GM12875 (cell line): ENCODE results near the gene RNF113A.
"Not testable (repeated sequence)": the region's sequence is repeated elsewhere in the genome, so short reads cannot be mapped to it uniquely, and the experiment has no call there.

ENCODE experiments used
- H3K4me3 ChIP-seq: one replicate; pipeline ENCODE4 v1.5.1; 2011; ENCODE audit warnings: low read depth, low read length, control low read depth
- CTCF ChIP-seq: IDR thresholded peaks from 2 replicates; pipeline ENCODE4 v1.5.1; 2011; ENCODE audit warnings: low read depth, mild to moderate bottlenecking, control low read depth, inconsistent platforms, low read length, moderate library complexity, borderline replicate concordance; ENCODE audit not compliant: insufficient read depth

Gene RNF113A

DNA sequence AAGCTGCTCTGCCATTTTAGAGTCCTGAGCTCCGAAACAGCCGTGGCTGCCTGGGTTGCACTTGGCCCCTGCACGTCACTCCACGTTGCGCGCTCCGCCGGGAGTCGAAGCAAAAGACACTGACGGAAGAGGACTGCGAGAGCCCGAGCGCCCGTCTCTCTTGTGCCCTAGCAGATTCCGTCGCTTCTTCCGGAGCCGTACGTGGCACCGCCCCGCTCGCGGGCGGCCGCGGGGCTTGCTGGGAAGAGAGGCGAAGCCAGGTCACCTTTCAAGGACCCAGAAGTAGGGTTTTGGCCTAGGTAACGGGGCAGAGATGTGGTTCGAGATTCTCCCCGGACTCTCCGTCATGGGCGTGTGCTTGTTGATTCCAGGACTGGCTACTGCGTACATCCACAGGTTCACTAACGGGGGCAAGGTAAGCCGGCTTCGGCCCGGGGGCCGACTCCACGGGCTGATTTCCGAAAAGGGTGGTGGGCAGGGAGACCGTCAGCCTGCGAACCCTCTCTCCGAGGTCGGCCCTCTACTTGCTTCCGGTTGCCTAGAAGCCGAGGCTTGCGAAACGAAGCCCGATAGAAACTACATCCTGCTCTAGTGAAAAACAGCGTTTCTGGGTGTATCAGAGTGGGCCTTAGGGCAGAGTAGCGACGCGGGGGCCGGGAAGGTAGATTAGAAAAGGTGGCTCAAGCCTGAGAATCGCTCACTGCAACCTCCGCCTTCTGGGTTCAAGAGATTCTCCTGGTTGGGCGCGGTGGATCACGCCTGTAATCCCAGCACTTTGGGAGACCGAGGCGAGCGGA lies at the start of gene RNF113A, which contains the start of gene NDUFA1:
Gene RNF113A, minus strand, starts transcription at position 135 of the 797 bp plus-strand sequence. Its CDS starts 120 bp downstream, at position 15.
Gene NDUFA1, plus strand, starts transcription at position 234 of the 797 bp plus-strand sequence. Its CDS starts 80 bp downstream, at position 314.
- no peak for TF ChIP-seq CTCF
- peak within 1 kb of the TSS; percentile 60 for H3K4me3 ChIP-seq

GRCh38 chrX:119919835-119920585 lies 48.5 kb upstream of the RNF113A start:
- H3K4me3 ChIP-seq: no peak overlapping the region

DNA sequence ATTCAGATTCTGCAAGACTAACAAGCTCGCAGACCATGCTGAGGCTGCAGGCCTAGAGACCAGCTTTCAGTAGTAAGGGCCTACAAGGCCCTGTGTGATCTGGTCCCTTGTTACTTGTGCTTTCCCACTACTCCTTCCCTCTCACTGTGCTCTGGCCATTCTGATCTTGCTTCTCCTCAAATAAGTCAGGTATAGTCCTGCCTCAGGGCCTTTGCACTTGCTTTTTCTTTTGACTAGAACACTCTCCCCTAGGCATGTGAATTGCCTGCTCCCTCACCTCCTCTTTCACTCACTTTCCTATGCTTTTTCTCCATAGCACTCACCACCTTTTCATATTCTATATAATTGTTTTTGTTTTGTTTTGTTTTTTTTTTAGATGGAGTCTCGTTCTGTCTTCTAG lies 46.3 kb upstream of the RNF113A start:
- TF ChIP-seq CTCF: no peak

More at GRCh38 chrX:119919835-119920585, 48.5 kb upstream of the RNF113A start:
- no peak for TF ChIP-seq CTCF

DNA sequence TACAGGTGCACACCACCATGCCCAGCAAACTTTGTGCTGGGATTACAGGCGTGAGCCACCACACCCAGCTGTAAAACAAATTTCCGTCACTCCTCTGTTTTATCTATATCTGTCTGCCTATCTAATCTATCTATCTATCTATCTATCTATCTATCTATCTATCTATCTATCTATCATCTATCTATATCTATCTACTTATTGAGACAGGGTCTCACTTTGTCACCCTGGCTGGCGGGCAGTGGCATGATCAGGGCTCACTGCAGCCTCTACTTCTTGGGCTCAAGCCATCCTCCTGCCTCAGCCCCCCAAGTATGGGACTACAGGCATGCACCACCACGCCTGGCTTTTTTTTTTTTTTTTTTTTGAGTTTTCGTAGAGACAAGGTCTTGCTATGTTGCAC lies 44.8 kb upstream of the RNF113A start:
- H3K4me3 ChIP-seq: no peak overlapping the region
- no peak for TF ChIP-seq CTCF

More for the DNA sequence above, 46.3 kb upstream of the RNF113A start:
- no peak overlapping the region for H3K4me3 ChIP-seq

GRCh38 chrX:119900976-119901375 lies 29.4 kb upstream of the RNF113A start:
- no peak for TF ChIP-seq CTCF
- no peak overlapping the region for H3K4me3 ChIP-seq

GRCh38 chrX:119899125-119899524 lies 27.6 kb upstream of the RNF113A start:
- TF ChIP-seq CTCF: no peak
- H3K4me3 ChIP-seq: no peak overlapping the region

GRCh38 chrX:119895843-119896326 lies 24.4 kb upstream of the RNF113A start, which contains the start of gene AKAP14:
Gene AKAP14, plus strand, starts transcription at chrX:119895893. Its CDS starts 7,331 bp downstream, at chrX:119903224.
- TF ChIP-seq CTCF: no peak
- no peak within 1 kb of the TSS for H3K4me3 ChIP-seq

DNA sequence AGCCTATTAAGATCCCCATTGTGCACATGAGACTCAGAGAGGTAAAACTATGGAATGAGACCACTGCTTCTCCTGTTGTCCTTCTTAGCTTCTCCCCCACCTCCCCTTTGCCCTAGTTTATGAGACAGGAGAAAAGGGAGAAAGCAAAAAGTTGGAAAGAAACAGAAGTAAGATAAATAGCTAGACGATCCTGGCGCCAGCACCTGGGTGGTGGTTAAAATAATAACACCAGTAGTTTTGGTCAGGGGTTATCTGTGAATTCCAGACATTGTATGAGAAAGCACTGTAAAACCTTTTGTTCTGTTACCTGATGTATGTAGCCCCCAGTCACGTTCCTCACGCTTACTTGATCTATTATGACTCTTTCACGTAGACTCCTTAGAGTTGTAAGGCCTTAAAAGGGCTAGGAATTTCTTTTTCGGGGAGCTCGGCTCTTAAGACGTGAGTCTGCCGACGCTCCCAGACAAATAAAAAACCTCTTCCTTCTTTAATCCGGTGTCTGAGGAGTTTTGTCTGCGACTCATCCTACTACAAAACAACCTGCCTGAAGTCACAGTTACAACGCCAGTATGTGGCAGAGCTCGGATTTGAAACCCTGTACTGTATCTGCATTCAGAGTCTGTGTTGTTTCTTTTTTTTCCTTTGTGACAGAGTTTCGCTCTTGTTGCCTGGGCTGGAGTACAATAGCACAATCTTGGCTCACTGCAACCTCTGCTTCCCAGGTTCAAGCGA lies 20.6 kb upstream of the RNF113A start:
- not testable (repeated sequence) for H3K4me3 ChIP-seq

DNA sequence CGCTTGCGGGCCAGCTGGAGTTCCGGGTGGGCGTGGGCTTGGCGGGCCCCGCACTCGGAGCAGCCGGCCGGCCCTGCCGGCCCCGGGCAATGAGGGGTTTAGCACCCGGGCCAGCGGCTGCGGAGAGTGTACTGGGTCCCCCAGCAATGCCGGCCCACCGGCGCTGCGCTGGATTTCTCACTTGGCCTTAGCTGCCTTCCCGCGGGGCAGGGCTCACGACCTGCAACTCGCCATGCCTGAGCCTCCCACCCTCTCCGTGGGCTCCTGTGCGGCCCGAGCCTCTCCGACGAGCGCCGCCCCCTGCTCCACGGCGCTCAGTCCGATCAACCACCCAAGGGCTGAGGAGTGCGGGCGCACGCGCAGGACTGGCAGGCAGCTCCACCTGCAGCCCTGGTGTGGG lies 19.1 kb upstream of the RNF113A start:
- not testable (repeated sequence) for H3K4me3 ChIP-seq
